GOT3 (cell line): Measurements from ENCODE around the gene PKD1.
A peak's percentile ranks its signal among the peaks of the same experiment; 100 is the strongest.

ENCODE experiments used
- DNase-seq: peaks from one replicate; lab custom pipeline; 2025; ENCODE audit warnings: mixed read lengths; lab: John Stamatoyannopoulos, UW

Gene PKD1

DNA sequence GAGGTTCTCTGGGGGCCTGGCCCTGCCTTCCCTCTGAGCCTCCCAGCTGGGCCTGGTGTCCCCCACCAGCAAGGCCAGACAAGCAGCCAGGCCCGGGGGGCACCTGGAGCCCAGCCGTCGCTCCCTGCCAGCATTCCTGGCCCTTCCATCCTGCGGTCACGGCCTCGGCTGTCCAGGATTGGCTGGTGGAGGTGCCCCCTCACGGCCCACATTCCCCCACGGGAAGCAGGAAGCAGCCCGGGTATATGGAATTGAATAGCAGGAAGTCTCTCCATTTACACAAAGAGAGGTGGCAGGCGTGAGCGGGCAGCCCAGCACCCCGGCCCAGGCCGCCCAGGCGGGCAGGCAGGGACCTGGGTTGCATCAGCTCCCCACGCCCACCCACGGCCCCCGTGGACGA, 34.4 kb upstream of the PKD1 start:
- no peak for DNase-seq

DNA sequence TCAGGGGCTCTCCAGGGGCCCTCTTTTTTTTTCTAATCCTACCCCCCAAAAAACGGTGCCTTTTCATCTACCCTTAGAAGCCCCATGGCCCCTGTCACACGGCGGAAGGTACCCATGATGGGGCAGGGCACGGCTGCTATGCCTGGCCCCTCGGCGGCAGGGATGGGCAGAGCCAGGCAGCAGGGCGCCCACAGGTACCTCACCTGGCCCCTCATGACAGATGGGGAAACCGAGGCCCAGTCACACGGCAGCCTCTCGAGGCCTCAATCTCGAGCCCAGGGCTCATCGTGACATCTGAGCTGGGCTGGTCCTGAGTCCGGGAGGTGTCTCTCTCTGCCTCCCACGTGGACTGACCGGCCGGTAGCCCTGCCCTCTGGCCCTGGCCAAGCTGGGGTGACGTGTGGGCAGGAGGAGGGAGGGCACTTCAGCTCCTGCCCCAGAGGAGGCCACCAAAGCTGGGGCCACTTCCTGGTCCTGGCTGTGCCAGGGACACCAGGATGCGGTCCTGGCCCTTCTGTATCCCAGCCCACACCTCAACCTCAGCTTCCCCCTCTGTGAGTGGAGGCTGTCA, 31.5 kb upstream of the PKD1 start:
- DNase-seq: no peak

DNA sequence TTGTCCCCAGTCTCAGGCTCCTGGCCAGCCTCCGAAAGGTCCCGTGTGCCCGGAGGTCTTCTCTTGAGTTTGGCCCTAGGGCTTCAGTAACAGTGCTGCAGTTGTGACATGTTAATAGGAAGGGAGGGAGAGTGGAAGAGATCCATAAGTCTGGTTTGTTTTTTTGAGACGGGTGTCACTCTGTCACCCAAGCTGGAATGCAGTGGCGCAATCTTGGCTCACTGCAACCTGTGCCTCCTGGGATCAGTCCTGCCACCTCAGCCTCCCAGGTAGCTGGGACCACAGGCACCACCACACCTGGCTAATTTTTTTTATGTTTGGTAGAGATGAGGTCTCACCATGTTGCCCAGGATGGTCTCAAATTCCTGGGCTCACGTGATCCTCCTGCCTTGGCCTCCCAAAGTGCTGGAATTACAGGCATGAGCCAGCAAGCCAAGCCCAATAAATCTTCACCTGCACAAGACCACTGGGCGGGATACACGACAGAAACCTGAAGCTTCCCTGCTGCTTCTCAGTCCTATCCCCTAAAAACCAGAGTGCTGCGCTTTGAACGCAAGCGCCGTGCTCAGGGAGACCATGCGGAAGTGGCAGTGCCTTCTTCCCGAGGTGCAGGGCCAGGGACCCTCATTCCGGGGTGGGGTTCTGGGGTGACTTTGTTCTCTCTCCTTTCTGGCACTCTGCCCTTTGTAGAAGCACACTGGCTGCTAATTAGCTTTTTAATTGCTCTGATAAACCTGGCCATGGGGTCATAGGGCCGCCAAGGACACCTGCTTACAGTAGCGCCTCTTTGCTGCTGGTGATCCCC, 30.8 kb upstream of the PKD1 start:
- DNase-seq: no peak

DNA sequence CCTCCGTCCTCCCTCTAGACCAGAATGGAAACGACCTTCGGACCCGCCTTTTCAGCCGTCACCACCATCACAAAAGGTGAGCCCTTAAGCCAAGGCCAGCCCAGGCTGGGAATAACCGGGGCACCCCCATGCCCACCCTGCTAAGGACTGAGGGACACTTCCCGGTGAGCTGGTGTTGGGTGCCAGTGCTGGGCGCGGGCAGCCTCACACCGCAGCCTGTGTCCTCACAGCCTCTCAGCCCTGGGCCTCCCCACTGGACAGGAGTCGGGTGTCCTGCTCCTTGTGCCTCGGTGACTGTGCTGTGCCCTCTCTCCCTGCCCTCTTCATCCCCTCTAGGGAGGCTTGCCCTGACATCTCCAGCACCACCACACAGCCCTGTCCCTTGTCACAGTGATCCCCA, 30.2 kb upstream of the PKD1 start:
- DNase-seq: no peak

DNA sequence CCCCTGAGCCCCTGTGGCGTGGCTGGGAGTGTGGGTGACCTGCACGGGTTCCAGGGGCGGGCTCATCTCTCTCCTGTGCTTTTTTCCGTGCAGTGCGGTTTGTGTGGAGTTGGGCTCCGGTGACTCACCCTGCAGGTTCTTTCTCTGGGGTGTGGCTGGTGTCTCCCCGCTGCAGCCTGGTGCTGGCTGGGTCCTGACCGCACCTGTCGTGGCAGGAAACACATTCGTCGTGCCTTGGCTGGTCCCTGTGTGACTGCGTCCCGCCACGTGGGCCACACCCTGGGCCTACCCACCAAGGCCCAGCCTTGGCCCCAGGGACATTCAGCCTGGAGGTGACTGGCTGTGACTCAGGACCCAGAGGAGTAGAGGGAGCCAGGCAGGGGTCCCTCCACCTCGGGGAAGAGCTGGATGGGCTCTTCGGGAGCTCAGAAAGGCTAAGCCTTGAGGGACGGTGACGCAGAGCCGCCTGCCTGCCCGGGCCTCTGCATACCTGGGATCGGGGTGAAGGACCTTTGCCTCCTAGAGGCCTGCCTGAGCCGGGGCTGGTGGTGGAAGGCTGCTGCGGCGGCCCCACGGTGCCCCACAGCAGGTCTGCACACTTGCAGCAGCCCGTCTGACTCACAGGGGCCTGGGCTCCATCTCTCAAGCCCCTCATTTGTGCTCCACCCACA, 27.6 kb upstream of the PKD1 start:
- no peak for DNase-seq

DNA sequence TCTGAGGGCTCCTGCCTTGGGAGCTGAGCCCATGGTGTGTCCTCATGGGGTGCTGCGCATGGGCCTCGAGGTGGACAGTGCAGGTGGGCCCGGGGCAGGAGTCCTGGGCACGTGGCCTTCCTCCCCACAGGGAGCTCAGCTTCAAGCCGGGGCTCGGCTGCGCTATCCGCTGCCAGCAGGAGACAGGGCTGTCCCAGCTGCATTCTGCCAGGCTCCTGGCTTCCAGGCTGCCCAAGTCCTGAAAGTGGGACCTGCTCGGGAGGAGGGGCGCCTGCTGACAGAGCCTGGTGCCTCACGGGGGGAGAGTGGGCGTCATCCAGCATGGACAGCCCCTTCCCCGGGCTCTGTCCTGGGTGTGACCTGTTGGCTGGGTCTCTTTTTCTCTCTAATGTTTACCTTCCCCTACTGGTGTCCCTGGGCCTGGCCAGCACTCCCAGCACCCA, 27.0 kb upstream of the PKD1 start:
- DNase-seq: no peak

DNA sequence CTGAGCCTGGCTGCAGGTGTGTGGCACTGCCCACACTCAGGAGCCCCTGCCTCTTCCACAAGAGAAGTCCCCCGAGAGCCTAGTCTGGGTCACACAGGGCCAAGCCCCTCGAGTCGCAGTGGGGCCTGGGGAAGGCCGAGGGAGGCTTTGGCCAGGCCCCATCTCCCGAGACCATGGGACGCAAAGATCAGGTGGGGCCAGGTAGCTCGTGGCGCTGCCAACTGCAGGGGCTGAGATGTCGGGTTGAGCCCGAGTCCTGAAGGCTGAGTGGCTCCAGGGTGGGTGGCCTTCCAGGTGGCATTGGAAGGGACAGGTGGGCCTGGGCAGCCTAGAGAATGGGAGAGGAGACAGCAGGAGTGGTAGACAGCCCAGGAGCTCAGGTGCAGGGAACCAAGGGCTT, 26.2 kb upstream of the PKD1 start:
- DNase-seq: no peak

DNA sequence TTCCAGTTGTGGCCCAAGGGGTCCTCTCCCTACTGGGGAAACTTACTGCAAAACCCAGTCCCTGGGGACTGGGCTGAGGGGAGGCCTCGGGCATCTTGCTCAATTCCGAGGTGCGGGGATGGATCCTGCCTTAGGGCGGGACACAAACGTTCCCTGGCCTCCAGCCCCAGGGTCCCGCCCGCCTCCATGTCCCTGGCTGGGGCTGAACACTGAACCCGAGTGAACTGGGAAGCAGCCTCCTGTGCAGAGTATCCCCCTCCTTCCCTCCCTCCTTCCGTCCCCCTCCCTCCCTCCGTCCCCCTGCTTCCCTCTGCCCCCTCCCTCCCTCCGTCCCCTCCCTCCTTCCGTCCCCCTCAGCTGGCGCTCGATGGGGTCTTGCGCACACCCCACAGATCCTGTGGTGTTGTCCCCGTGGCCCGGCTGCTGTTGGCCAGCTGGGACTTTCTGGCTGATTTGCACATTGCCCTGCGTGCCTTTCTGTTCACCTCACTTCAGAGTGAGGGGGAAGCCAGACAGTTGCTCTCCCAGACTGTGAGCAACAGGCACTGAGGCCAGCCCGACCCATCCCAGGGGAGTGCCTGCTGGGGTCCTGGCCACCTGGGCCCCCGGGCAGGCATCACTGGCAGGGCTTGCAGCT, 25.3 kb upstream of the PKD1 start:
- no peak for DNase-seq

DNA sequence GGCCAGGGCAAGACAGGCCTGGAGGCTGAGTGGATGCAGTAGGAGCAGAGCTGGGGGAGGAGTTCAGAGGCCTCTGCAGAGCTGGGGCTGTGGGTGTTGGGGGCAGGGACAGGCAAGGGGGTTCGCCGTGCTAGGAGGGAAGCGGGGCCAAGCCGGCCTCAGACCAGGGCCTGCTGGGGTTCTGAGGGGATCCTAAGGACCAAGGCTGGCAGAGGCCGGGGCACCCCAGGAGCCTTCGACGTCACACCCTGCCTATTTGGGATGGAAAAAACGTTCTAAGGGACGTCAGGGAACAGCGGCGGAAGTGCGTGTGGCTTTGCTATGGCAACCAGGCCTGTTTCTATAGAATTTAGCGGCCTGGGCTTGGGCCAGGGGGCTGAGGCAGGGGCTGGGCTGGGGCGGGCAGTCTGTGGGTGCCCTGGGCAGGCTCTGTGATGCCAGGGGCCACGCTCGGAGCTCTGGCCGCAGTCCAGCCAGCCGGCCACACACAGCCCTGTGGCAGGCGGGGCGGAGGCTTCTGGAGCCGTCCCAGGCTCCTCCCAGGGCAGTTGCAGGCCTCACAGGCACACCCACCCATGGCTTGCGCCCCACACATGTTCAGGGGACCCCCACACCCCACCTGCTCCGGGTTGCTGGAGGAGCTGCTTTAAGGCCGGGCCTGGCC, 23.6 kb upstream of the PKD1 start:
- DNase-seq: no peak

DNA sequence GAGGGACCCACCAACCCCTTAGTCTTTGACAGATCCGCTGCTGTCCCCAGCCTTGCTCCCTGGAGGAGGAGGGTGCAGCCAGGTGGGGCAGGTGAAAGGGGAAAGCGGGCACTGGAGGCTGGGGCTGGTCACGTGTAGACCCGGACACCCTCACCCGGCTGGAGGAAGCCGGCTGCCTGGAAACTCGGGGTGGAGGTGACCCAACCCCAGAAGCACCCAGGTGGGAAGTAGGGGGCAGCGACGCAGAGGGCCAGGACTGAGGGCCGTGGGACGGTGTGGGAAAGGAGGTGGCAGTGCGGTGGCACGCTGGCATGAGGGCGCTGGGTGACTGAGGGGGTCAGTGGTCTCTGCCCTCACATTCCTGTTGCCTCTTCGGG, 22.6 kb upstream of the PKD1 start:
- no peak for DNase-seq

DNA sequence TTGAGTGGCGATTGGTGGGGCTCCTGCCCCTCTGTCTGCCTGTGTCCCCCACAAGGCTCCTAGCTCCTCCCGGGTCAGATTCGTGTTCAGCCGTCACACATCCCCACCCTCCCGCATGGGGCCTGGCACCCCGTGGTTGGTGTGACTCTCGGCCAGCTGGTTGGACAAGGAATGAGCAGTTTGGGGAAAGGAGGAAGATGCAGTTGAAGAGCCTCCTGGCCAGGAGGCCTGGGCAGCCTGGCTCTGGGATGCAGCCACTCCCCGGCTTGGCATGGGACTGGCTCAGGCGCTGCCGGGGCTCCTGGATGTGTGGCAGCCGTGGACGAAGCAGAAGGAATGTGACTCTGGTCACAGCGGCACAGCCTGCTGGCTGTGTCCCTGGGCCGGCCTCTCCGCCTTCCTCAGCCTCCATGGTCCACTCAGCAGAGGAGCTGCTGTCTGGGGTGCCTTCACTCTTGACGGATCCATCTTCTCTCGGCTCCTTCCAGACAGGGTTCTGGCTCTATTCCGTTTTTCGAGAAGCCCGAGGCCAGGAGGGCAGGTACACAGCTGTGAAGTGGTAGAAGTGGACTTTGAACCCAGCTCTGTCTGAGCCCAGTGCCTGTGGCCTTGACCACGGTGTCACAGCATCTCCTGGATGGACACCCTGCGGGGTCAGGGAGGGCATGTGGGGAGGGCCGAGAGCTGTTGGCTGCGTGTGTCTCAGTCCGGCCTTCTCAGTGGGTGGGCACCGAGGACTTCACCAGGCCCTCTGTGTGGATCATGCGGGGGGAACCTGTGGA, 22.0 kb upstream of the PKD1 start:
- DNase-seq: no peak

DNA sequence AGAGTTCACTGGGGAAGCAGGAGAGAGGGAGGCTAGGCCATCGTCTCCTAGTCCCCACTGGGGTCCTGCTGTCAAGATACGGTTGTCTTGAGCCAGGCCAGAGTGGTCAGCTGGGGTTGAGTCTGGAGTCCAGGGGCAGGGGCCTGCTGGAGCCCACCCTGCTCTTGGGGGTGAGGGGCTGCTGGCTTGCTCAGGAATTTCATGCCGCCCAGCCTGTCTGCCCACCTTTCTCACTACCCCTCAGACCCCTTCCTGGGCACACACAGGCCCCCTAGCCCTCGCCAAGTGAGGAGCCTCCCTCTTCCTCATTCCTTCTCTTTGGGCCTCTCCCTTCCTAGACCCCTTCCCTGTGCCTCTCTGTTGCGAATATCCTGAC, 21.1 kb upstream of the PKD1 start:
- no peak for DNase-seq

DNA sequence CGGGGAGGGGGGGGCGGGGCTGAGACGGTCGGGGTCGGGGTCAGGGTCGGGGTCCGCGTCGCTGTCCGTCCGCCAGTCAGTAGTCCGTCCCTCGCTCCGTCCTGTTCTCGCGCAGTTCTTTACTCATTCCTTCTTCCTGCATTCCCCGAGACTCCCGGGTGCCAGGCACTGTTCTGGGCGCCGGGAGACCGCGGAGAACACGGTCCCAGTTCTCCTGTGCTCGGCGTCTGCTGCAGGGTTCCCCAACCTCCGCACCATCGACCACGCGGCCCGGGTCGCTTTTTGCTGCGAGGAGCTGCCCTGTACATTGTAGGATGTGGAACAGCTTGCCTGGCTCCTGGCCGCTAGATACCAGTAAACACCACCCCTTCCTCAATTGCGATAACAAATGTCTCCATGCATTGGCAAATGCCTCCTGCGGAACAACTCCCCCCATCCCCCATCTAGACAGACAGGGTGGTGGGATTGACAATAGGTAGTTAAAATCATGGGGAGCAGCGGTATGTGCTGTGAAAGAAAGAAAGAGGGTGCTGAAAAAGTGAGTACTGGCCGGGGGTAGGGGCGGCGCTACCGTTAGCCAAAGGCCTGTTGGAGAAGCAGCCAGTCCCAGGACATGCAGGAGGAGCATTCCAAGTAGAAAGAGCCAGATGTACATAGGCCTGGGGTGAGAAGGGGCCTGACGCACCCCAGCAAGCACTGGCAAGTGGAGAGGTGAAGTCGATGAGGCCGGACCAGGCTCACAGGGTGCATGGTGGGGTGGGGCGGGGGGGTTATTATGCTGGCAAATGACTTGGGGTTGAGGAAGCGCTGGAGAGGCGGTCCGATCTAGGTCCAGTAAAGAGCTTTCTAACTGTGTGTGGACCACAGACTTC, 20.5 kb upstream of the PKD1 start:
- no peak for DNase-seq

DNA sequence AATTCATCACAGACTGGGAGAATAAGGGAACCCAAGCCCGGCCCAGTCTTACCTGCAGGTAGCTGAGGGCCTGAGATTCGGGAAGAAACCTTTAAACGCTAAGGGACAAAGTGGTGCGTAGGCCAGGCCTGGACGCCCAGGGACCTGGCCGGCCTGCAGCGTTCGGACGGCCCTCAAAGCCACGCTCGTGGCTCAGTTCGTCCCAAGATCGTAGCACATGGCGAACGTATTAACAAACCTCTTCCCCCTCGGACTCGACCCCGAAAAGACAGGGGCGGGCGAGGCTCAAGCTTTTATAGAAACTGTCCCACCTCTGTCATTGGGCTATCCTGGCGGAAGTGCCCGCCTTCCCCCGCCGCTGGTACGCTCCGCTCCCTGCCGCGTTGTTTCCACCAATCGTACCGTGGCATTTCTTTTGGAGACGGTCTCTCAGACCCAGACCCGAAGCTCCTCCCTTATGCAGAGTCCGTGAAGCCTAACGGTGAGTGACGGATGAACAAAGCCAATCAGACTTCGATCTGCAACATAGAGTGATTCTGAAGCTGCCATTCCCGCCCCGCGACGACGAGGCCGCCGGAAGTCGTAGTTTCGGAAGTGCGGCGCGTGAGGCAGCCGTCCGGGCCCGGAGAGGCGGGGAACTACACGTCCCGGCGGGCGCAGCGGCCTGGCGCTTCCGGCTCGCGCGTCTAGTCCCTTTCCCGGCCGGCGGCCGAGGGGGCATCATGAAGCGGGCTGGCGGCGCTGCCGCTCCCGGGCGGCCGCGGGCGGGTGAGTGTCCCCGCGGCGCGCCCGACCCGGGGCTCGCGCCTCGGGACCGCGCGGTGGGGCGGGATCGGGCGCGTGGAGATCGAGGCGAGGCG, 19.6 kb upstream of the PKD1 start, which contains the start of gene TRAF7:
Gene TRAF7 (plus strand): TSS at position 692 of the 860 bp plus-strand sequence. CDS start 8,139 bp downstream, outside the sequence.
- DNase-seq: peak; percentile 98

DNA sequence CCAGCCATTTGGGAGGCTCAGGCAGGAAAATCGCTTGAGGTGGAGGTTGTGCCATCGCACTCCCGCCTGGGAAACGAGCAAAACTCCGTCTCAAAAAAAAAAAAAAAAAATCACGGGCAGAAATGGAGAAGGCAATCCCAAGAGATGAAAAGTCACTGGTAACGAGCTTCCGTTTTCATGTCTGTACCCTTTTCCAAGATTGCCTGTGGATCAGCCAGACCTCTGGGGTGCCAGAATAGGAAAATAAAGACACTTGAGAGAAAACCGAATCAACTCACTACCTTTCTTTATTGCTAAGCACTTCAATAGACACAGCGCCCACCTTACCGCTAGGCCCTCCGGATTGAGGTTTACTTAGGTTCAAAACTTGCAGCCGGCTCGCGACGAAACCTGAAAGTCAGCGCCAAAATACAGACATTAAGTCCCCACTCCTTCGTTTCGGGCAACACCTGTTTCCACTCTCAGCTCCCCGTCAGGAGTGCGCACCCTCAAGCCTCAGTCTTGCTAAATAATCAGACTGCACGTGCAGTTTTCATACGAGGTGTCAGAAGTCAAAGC, 18.9 kb upstream of the PKD1 start:
- DNase-seq: no peak

DNA sequence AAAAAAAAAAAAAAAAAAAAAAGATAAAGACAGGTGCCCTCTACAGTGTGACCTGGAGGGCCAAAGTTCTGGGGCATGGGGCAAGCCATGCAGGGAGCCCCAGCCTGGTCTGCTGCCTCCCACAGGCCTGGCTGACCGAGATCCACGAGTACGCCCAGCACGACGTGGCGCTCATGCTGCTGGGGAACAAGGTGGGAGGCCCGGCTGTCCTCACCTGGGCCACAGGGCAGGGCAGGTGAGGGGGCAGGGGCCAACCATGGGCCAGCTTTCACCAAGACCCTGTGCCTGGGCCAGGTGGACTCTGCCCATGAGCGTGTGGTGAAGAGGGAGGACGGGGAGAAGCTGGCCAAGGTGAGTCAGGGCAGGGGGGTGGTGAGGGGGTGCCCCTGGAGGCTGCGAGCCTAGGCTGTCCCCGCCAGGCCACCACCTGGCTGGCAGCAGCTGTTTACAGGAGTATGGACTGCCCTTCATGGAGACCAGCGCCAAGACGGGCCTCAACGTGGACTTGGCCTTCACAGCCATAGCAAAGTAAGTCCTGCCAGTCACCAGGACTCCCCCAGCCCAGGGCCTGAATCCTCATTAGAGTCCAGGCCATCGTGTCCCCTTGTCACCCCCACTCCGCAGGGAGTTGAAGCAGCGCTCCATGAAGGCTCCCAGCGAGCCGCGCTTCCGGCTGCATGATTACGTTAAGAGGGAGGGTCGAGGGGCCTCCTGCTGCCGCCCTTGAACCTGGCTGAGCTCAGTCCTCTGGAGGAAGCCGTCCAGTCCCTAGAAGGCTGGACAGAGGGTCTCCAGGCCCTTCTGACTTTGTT, 17.2 kb upstream of the PKD1 start:
- DNase-seq: no peak

DNA sequence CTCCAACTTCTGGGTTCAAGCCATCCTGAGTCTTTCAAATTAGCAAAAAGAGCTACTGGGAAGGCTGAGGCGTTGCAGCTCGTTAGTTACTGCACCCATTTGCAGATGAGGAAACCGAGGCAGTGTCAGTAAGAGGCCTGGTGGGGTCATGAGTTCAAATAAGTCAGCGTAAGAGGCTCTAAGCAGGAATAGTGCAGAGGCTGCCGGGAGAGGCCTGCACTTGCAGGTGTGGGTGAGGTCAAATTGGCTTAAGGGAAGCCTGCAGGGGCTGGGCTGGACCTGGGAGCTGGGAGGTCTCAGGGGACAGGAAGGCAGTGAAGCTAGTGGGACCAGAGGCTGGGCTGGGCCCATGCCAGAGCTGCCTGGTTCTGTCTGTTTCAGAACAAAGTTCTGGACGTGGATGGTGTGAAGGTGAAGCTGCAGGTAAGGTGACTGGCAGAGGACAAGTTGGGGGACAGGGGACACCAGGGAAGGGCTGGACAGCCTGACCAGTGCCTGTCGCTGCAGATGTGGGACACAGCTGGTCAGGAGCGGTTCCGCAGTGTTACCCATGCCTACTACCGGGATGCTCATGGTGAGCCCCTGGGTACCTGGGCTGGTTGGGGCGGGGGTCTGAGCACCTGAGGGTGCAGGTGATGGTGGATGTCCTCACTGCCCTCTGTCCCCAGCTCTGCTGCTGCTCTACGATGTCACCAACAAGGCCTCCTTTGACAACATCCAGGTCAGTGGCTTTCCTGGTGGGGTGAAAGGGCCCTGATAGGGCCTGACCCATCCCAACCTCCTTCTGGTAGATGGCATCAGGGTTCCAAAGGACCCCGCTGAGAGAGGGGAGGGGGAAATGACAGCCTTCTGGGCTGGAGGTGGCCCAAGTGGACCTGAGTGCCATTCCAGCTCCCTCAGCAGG, 15.7 kb upstream of the PKD1 start:
- DNase-seq: no peak
